Heart right ventricle (tissue), 16 donors: ENCODE results near the gene LYSMD4. TPM values are rescaled to one million over a fixed set of nuclear protein-coding genes. Genes with fewer than 3 reads are reported as not detected.

Experiments
- ATAC-seq, 8 donors: fragments of 200-7000 bp; cut with Tn5 transposase; one replicate each; pipeline ENCODE4 v1.9.1; 2020; ENCODE audit warnings: mild to moderate bottlenecking in 8 of 8, moderate library complexity in 8 of 8, moderate number of reproducible peaks in 1 of 8
- DNase-seq, 2 donors: peaks; one replicate each; pipeline ENCODE4 v3.0.0-alpha.2; 2020
- H3K27ac ChIP-seq, 10 donors: fragments of 200-600 bp; sonication (generic) in 2 of 10; one replicate each; pipeline versions ENCODE4 v1.5.0 to v1.8.0; 2020 to 2022; ENCODE audit warnings: mild to moderate bottlenecking in 3 of 10
- H3K27me3 ChIP-seq, 7 donors: fragments of 200-600 bp; one replicate each; pipeline ENCODE4 v1.8.0; 2021 to 2022; ENCODE audit warnings: mild to moderate bottlenecking in 2 of 7
- H3K36me3 ChIP-seq, 9 donors: fragments of 200-600 bp; sonication (generic) in 1 of 9; one replicate each; pipeline versions ENCODE4 v1.5.0 to v1.8.0; 2020 to 2022; ENCODE audit warnings: mild to moderate bottlenecking in 2 of 9
- H3K4me1 ChIP-seq, 9 donors: fragments of 200-600 bp; sonication (generic) in 1 of 9; one replicate each; pipeline versions ENCODE4 v1.5.0 to v1.8.0; 2020 to 2022; ENCODE audit warnings: mild to moderate bottlenecking in 4 of 9
- H3K4me3 ChIP-seq, 10 donors: fragments of 200-600 bp; sonication (generic) in 2 of 10; one replicate each; pipeline versions ENCODE4 v1.5.0 to v1.8.0; 2020 to 2022; ENCODE audit warnings: mild to moderate bottlenecking in 7 of 10, moderate library complexity in 2 of 10
- H3K9me3 ChIP-seq, 11 donors: fragments of 200-600 bp in 10 of 11; sonication (generic) in 2 of 11; one replicate each; pipeline versions ENCODE4 v1.5.0 to v1.8.0; 2013 to 2022; ENCODE audit warnings: mild to moderate bottlenecking in 2 of 11, control low read depth in 1 of 11, moderate library complexity in 1 of 11
- WGBS, 2 donors: extraction: QIAGEN DNeasy Blood & Tissue Kit; methylation state at CpG; one replicate each; pipeline ENCODE4 v1.1.7; 2013; ENCODE audit warnings: inconsistent platforms in 1 of 2; 5-methylcytosine and 5-hydroxymethylcytosine counted together
- intact Hi-C, 10 donors: fragments of 100-400 bp; cut with DNase I; formaldehyde crosslinking; loops; one replicate each; pipeline versions ENCODE4 v1.11.1 to v1.14.2; 2022
- polyA plus RNA-seq, 2 donors: library from polyadenylated mRNA; stranded (reverse); fragments of 200-250 nt; gene quantifications; one replicate each; pipeline ENCODE4 v1.2.3, GENCODE V29; 2013
- total RNA-seq, 10 donors: library from RNA; stranded (reverse); fragmentation: NEBNext Ultra II Directional in 3 of 10; extraction: Animal tissue kit (Norgen Biotek cat#: 25700) in 3 of 10; gene quantifications; one replicate each; pipeline versions ENCODE4 v1.2.1 to v1.2.4, GENCODE V29; 2021 to 2023
- TF ChIP-seq, protein P1 (sequence below), 9 donors: fragments of 200-600 bp; sonication (generic) in 2 of 9; IDR thresholded peaks; one replicate each; pipeline versions ENCODE4 v1.5.0 to v1.8.0; 2021 to 2022; ENCODE audit warnings: antibody characterized with exemption in 9 of 9, mild to moderate bottlenecking in 5 of 9, moderate library complexity in 1 of 9
- donor health status: Arrhythmogenic right ventricular cardiomyopathy.
- donor health status: ischemic (EF 13 %, LVEDD 7.1; RV severe dilation, severe dysfunction).
- donor health status: healthy with polysubstance abuse.
- donor health status: DM: no; HTN: yes; CAD: no.
- donor health status: DM: no; HTN: no; CAD: no.
- donor health status: ischemic (EF 25% LVEDD 6.9; RV normal size, moderate dysfunction).
- donor health status: ischemic (EF 25% LVEDD 5.7; RV mildly dilated, moderate dysfunction).
- donor health status: healthy.
- donor health status: DM: yes; HTN: yes; CAD: no.
- donor health status: Ischemic cardiomyopathy.
- donor health status: ischemic (EF 35%, LVEDD 5.7; RV mildly dilated, moderate dysfunction).
- donor health status: nonischemic (EF 11% LVEDD 7.7; RV severe dilation, severe dysfunction).
- donor health status: DM: yes; HTN: yes; CAD: no.
- donor health status: PGD.
- donor health status: ischemic (EF 29% LVEDD 5.4; RV normal size, mild dysfunction).
- donor health status: nonischemic (EF 23%, LVEDD 6.1; RV moderate dilation, normal function).

The LYSMD4 gene
- total and polyA plus RNA-seq, 12 donors = 6.4 to 16.7 (median 11.9) TPM

DNA sequence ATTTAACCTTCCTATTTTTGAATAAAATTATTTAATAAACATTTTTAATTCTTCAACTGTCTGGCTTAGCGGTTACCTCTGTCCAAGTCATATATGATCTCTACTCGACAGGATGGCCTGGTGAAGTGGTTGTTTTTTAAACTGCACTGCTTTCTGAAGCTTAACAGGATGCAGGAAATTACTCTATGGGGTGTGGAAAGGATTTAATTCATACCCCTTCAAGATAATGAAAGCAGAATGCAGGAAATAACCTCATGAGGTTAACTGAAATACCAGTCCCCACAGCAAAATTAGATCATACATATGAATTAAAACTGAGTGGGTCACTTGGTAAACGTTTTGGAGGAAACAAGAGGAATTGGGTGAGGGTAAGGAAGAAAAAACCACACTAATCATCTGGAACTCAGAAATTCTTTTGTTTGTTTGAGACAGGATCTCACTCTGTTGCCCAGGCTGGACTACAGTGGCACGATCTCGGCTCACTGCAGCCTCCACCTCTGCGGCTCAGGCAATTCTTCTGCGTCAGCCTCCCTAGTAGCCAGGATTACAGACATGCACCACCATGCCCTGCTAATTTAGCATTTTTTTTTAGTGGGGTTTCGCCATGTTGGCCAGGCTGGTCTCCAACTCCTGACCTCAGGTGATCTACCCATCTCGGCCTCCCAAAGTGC is 50.1 kb downstream of the LYSMD4 start:
- TF ChIP-seq, protein P1, sequence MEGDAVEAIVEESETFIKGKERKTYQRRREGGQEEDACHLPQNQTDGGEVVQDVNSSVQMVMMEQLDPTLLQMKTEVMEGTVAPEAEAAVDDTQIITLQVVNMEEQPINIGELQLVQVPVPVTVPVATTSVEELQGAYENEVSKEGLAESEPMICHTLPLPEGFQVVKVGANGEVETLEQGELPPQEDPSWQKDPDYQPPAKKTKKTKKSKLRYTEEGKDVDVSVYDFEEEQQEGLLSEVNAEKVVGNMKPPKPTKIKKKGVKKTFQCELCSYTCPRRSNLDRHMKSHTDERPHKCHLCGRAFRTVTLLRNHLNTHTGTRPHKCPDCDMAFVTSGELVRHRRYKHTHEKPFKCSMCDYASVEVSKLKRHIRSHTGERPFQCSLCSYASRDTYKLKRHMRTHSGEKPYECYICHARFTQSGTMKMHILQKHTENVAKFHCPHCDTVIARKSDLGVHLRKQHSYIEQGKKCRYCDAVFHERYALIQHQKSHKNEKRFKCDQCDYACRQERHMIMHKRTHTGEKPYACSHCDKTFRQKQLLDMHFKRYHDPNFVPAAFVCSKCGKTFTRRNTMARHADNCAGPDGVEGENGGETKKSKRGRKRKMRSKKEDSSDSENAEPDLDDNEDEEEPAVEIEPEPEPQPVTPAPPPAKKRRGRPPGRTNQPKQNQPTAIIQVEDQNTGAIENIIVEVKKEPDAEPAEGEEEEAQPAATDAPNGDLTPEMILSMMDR (IDR thresholded peaks at IDR 0.05) = no peak
- DNase-seq (no peak), ATAC-seq (peak; percentile 57 to 90 (median 83))
- Histone ChIP-seq H3K36me3 (peaks cover 0 to 64% (median 18%) of the 10 kb centered on the region in 9 donors), H3K9me3 (peaks cover 0 to 30% (median 5%) of the 10 kb centered on the region in 11 donors), H3K27ac (peak overlapping the region; percentile 33 to 84 (median 68)), H3K4me1 (peaks cover 3 to 39% (median 23%) of the 10 kb centered on the region in 9 donors), H3K27me3 (no peaks in the 10 kb centered on the region), H3K4me3 (no peak overlapping the region)
- intact Hi-C loops = loop anchor here in 1 of 10 donors (5.0 kb wide), 1 partner anchor 91 kb away; no protein-coding TSS in a partner anchor
- 53 to 60% methylated on average over 9 of the region's 9 CpGs for WGBS, 2 donors

DNA sequence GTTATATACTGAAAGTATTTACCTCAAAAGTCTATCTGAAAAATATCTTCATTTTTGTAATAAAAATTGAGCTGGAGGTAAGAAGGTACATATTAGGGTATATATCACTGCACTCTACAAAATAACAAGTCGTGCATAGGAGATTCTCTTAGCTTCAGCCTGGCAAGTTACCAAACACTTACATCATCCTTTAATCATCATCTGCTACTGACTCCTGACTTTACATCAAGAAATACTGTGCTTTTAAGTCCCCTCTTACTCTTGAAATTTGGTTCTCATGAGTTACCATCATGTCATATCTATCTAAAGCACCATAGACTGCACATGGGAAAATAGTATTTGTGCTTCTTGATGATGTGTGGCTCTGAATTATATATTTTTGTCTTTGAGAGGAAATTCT is 50.8 kb downstream of the LYSMD4 start:
- Histone ChIP-seq H3K27ac (peak overlapping the region in 9 of 10 donors; percentile 33 to 84 (median 68)), H3K9me3 (peaks cover 0 to 30% (median 5%) of the 10 kb centered on the region in 11 donors), H3K4me3 (no peak overlapping the region), H3K27me3 (no peaks in the 10 kb centered on the region), H3K4me1 (peaks cover 3 to 41% (median 22%) of the 10 kb centered on the region in 9 donors), H3K36me3 (peaks cover 0 to 64% (median 18%) of the 10 kb centered on the region in 9 donors)
- TF ChIP-seq, protein P1 (IDR thresholded peaks at IDR 0.05) = no peak
- ATAC-seq (peak in 6 of 8 donors; percentile 37 to 56 (median 54)), DNase-seq (no peak)
- intact Hi-C loops = loop anchor here in 1 of 10 donors (5.0 kb wide), 1 partner anchor 90 kb away; no protein-coding TSS in a partner anchor
- 0 to 7% methylated on average over 1 of the region's 1 CpG for WGBS, 2 donors

DNA sequence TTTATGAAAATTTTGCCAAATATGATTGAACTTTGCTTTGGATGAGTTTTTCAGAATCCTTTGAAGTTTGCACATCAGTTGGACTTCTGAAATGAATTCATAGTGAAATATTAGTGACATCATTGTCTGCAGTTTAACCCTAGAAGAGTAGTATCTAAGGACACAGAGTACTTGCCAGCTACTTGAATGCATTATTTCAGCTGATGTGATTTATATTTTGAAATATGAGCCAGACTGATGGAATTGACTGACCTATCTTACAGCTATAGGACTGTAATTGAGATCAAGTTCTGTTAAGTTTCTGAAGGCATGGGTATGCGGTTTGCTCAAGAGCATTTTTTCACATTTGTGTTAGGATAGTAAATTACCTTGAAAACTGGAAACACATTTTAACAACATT is 51.2 kb downstream of the LYSMD4 start:
- TF ChIP-seq, protein P1 (IDR thresholded peaks at IDR 0.05) = no peak
- 59 to 75% methylated on average over 1 of the region's 1 CpG for WGBS, 2 donors
- Histone ChIP-seq H3K36me3 (peaks cover 0 to 64% (median 18%) of the 10 kb centered on the region in 9 donors), H3K27me3 (no peaks in the 10 kb centered on the region), H3K4me1 (peaks cover 3 to 45% (median 23%) of the 10 kb centered on the region in 9 donors), H3K4me3 (no peak overlapping the region), H3K27ac (peak overlapping the region in 8 of 10 donors; percentile 33 to 84 (median 70)), H3K9me3 (peaks cover 0 to 29% (median 5%) of the 10 kb centered on the region in 11 donors)
- intact Hi-C loops = loop anchor here in 1 of 10 donors (5.0 kb wide), 1 partner anchor 90 kb away; no protein-coding TSS in a partner anchor
- ATAC-seq = no peak
- no peak for DNase-seq

DNA sequence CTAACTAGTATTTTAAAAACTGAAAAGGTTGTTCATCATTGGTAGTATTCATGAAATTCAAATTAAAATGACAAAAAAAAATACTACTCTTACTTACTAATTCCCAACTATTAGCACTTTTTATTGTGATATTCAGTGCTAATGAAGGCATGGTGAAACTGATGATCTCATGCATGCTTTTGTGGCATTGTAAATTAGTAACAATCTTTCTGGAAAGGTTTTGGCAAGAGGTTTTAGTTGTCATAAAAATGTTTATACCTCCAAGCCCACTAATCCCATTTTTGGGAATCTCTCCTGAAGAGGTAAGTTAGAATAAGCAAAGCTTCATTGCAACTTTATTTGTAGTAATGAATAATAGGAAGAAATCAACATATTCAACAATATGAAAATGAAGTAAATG is 53.0 kb downstream of the LYSMD4 start:
- DNase-seq (no peak), ATAC-seq (no peak)
- Histone ChIP-seq H3K27me3 (no peaks in the 10 kb centered on the region), H3K36me3 (peaks cover 0 to 73% (median 24%) of the 10 kb centered on the region in 9 donors), H3K9me3 (peaks cover 0 to 15% (median 0%) of the 10 kb centered on the region in 11 donors), H3K4me1 (peaks cover 3 to 47% (median 23%) of the 10 kb centered on the region in 9 donors), H3K27ac (peak overlapping the region in 1 of 10 donors; percentile 84), H3K4me3 (no peak overlapping the region)
- TF ChIP-seq, protein P1 (IDR thresholded peaks at IDR 0.05) = no peak
- intact Hi-C loops = loop anchor here in 1 of 10 donors (5.0 kb wide), 1 partner anchor 88 kb away; no protein-coding TSS in a partner anchor
